ENCODE measurements around the gene LRRIQ1.
"Not testable (repeated sequence)": the region's sequence is repeated elsewhere in the genome, so short reads cannot be mapped to it uniquely, and the experiment has no call there.

The LRRIQ1 gene

GRCh38 chr12:85183855-85184254, 147.7 kb downstream of the LRRIQ1 start:
- DNase-seq (ENCODE audit: low read depth, low spot score), result no peak

- no peak for DNase-seq (ENCODE audit: low read depth, low spot score)
These were observed 150.1 kb downstream of the LRRIQ1 start for GRCh38 chr12:85186236-85186635.

- DNase-seq (ENCODE audit: low read depth, low spot score), result no peak
These were observed 152.5 kb downstream of the LRRIQ1 start for GRCh38 chr12:85188619-85189018.

- DNase-seq (ENCODE audit: low read depth, low spot score), result no peak
These were observed 154.6 kb downstream of the LRRIQ1 start for GRCh38 chr12:85190728-85191127.

- not testable (repeated sequence) for DNase-seq (ENCODE audit: low read depth, low spot score)
These were observed 167.7 kb downstream of the LRRIQ1 start for GRCh38 chr12:85203809-85204208.

- no peak for DNase-seq (ENCODE audit: low read depth, low spot score)
These were observed 170.4 kb downstream of the LRRIQ1 start for GRCh38 chr12:85206543-85206942.

GRCh38 chr12:85224339-85224738, 188.2 kb downstream of the LRRIQ1 start:
- DNase-seq (ENCODE audit: low read depth, low spot score), result not testable (repeated sequence)

- DNase-seq (ENCODE audit: low read depth, low spot score), result no peak
These were observed 189.3 kb downstream of the LRRIQ1 start for GRCh38 chr12:85225501-85225900.

GRCh38 chr12:85237327-85237726, 201.2 kb downstream of the LRRIQ1 start:
- no peak for DNase-seq (ENCODE audit: low read depth, low spot score)

- DNase-seq (ENCODE audit: low read depth, low spot score), result no peak
These were observed 208.4 kb downstream of the LRRIQ1 start for GRCh38 chr12:85244561-85244960.

GRCh38 chr12:85253853-85254252, 217.7 kb downstream of the LRRIQ1 start:
- DNase-seq (ENCODE audit: low read depth, low spot score), result no peak

- DNase-seq (ENCODE audit: low read depth, low spot score), result no peak
These were observed 221.5 kb downstream of the LRRIQ1 start for GRCh38 chr12:85257671-85258070.

GRCh38 chr12:85260447-85260846, 224.3 kb downstream of the LRRIQ1 start:
- DNase-seq (ENCODE audit: low read depth, low spot score), result no peak

- no peak for DNase-seq (ENCODE audit: low read depth, low spot score)
These were observed 224.7 kb downstream of the LRRIQ1 start for GRCh38 chr12:85260896-85261295.

- no peak for DNase-seq (ENCODE audit: low read depth, low spot score)
These were observed 230.2 kb downstream of the LRRIQ1 start for GRCh38 chr12:85266356-85266755.

- no peak for DNase-seq (ENCODE audit: low read depth, low spot score)
These were observed 237.5 kb downstream of the LRRIQ1 start for GRCh38 chr12:85273381-85274314.

GRCh38 chr12:85274315-85274651, 238.1 kb downstream of the LRRIQ1 start:
- no peak for DNase-seq (ENCODE audit: low read depth, low spot score)

- no peak for DNase-seq (ENCODE audit: low read depth, low spot score)
These were observed 239.2 kb downstream of the LRRIQ1 start for GRCh38 chr12:85275374-85275773.

- no peak for DNase-seq (ENCODE audit: low read depth, low spot score)
These were observed 241.0 kb downstream of the LRRIQ1 start for GRCh38 chr12:85277191-85277590.

- no peak for DNase-seq (ENCODE audit: low read depth, low spot score)
These were observed 241.9 kb downstream of the LRRIQ1 start for GRCh38 chr12:85277900-85278597.

GRCh38 chr12:85278598-85279448, 242.7 kb downstream of the LRRIQ1 start:
- DNase-seq (ENCODE audit: low read depth, low spot score), result no peak
